Panc1 (cell line): ENCODE data around the gene ITGA11.

ENCODE experiments used
- CTCF ChIP-seq: fragments of 450-650 bp; IDR thresholded peaks from 2 replicates; pipeline ENCODE4 v1.5.1; 2017; ENCODE audit warnings: mild to moderate bottlenecking
- POLR2AphosphoS5 ChIP-seq: IDR thresholded peaks from 2 replicates; pipeline ENCODE4 v1.6.1; 2012; ENCODE audit warnings: mild to moderate bottlenecking, low read depth, low read length, moderate library complexity
- REST ChIP-seq, 2 experiments: IDR thresholded peaks; 2 replicates each; pipeline ENCODE4 v1.6.1; 2011 to 2012; ENCODE audit warnings: low read depth in 2 of 2, control low read depth in 1 of 2, low read length in 1 of 2, mild to moderate bottlenecking in 1 of 2, moderate library complexity in 1 of 2; ENCODE audit not compliant: insufficient read depth in 1 of 2
- SIN3A ChIP-seq: IDR thresholded peaks from 2 replicates; pipeline ENCODE4 v1.6.1; 2012; ENCODE audit warnings: low read depth, mild to moderate bottlenecking, low read length, moderate library complexity, borderline replicate concordance; ENCODE audit not compliant: insufficient read depth
- TCF7L2 ChIP-seq: IDR thresholded peaks from 2 replicates; pipeline ENCODE4 v1.6.1; 2011; ENCODE audit warnings: mild to moderate bottlenecking, low read depth, low read length, inconsistent platforms

GRCh38 chr15:68252925-68253534 is 178.9 kb downstream of the ITGA11 start:
- TF ChIP-seq CTCF: peak; percentile 87
- no peak for TF ChIP-seq SIN3A
- TF ChIP-seq REST (IDR thresholded peaks at IDR 0.05; ENCODE audit: insufficient read depth in 1 of 2, low read depth in 2 of 2, low read length in 1 of 2): no peak
- no peak for TF ChIP-seq POLR2AphosphoS5
- no peak for TF ChIP-seq TCF7L2
